VCaP (cell line): ENCODE results near the gene DCANP1.

Experiments used
- H3K27ac ChIP-seq: fragments of 450-650 bp; 2 replicates; pipeline ENCODE4 v1.5.1; 2017
- TF ChIP-seq, protein P1 (sequence below): fragments of 450-650 bp; conservative IDR thresholded peaks from 2 replicates; pipeline ENCODE4 v1.5.1; 2017; ENCODE audit warnings: mild to moderate bottlenecking, moderate library complexity

Gene DCANP1

DNA sequence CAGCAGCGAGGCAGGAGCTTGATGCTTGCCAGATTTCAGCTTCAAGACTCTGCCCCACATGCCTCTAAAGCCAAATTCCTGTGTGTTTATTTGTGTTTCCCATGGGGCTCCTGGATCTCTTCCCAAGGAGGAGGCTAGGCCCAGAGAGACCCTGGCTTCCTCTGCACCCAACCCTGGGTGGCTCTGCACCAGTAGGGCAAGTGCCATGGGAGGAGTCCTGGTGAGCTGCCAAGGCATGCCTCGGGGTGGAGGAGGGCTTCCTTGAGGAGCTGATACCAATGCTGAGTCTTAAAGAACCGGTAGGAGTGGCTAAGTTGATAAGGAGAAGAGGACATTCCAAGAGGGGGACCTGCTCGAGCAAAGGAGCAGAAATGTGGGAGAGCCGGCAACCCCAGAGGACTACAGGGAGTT is 11.8 kb upstream of the DCANP1 start:
- TF ChIP-seq, protein P1, sequence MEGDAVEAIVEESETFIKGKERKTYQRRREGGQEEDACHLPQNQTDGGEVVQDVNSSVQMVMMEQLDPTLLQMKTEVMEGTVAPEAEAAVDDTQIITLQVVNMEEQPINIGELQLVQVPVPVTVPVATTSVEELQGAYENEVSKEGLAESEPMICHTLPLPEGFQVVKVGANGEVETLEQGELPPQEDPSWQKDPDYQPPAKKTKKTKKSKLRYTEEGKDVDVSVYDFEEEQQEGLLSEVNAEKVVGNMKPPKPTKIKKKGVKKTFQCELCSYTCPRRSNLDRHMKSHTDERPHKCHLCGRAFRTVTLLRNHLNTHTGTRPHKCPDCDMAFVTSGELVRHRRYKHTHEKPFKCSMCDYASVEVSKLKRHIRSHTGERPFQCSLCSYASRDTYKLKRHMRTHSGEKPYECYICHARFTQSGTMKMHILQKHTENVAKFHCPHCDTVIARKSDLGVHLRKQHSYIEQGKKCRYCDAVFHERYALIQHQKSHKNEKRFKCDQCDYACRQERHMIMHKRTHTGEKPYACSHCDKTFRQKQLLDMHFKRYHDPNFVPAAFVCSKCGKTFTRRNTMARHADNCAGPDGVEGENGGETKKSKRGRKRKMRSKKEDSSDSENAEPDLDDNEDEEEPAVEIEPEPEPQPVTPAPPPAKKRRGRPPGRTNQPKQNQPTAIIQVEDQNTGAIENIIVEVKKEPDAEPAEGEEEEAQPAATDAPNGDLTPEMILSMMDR = no peak
- no peak overlapping the region for H3K27ac ChIP-seq

DNA sequence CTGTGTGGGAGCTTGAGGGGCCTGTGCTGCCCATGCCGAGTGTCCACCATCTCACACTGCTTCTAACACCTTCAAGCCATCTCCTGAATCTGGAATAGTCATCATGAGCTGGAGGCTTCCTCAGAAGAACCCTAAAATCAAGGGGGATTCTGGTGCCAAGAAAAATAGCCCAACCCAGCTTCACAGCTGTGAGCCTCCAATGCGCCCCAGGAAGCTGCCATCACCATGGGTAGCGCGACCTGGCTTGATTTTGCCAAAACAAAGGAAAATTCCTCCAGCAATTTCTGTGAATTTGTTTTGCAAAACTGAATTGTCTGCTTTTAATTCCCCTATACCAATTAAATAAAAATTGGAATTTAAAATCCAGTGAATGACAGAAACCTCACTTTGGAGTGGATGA is 11.2 kb upstream of the DCANP1 start:
- TF ChIP-seq, protein P1 = no peak
- no peak overlapping the region for H3K27ac ChIP-seq

DNA sequence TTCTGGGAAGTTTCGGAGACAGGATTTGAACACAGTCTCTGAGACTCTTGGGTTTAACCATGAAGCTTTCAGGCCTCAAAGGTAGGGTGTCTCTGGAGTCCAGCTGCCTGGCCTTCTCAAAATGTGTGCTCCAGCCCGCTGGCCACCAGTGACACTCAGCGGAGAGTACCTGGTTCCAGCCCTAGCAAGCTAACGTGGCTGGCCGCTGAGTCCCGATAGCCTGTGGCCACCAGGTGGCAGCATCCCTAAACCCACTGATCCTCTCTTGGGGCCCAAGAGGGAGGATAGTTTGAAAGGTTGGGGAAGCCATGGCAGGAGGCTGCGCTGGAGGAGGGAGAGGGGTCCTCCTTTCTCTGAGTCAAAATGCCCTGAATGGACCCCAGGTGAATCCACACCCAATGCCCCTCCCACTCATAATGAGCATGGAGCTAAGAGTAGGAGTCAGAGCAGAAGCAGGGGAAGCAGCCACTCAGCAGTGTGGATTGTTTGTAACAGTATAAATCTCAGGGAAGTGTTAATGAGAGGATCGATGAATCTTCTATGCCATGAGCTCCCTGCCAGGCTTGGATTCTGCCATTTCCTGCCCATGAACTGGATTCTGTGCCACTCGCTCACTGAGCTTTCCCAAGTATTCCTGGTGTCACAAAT is 10.4 kb upstream of the DCANP1 start:
- no peak overlapping the region for H3K27ac ChIP-seq

DNA sequence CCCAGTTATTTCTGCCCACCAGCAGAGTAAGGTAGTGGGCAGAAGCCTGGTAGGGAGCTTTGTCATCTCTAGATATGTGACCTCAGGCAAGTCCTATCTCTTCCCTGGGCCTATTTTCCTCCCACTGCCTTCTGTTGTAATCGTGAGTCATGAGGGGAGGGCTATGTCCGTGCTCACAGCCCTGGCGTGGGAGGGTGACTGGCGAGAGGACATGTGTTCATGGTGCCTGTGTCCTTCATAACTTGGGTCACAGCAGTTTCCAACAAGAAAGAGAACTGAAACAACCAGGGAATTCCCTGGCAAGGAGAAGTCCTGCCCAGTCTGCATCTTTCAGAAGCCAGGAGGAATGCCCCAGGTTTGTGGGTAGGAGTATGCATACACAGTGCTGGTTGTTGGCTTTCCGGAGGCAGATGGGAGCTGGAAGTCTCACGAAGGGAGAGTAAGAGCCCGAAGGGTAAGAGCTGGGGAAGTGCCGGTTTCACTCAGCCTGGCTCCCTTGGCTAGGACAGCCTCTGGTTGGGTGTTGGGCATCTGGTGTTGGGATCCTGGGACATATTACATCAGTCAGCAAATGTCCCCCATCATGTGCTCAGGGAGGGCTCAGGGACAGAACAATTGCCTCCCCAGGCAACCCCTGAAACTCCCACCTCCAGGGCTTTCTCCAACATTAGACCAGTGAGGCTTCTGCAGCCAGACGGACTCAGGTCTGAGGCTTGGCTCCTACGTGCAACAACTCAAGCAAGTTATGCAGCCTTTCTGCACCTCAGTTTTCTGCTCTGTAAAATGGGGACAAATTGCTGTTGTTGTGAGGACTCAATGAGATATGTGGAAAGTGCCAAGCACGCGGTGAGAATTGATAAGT is 9.3 kb upstream of the DCANP1 start:
- no peak overlapping the region for H3K27ac ChIP-seq
- TF ChIP-seq, protein P1 = no peak

More for the DNA sequence above, 10.4 kb upstream of the DCANP1 start:
- TF ChIP-seq, protein P1 = peak; percentile 88

DNA sequence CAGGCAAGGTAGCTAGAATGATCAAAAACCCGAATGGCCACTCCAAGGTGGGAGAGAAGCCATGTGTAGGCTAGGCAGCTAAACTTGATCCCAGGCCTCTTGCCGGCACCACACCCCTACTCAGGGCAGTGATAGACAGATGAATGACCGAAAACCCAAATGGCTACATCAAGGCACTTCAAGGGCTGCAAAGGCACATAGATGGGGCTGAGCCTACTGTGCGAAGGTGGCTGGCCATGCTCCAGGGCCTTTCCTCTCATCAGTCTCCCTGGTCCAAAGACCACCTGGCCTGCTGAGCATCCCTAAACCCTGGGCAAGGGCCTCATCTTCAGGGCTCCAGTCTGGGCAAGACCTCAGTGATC is 8.7 kb upstream of the DCANP1 start:
- TF ChIP-seq, protein P1 = no peak
- no peak overlapping the region for H3K27ac ChIP-seq

DNA sequence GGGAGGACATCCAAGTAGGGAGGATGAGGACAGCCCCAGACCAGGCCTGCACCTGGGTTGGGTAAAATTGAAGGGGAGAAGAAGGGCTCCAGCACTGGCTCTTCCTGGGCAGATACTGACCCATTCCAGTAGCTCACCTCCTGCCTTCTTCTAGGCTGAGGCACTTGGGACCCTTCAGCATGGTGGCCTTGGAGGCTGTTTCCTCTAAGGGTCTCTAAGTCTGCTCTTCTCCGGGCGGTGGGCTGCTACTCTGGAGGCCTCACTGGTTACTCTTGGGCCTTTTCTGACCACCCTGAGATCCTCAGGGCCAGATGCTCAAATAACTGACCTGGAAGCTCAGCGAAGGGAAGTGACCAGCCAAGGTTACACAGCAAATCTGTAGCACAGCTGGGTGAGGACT is 7.8 kb upstream of the DCANP1 start:
- H3K27ac ChIP-seq = no peak overlapping the region
- TF ChIP-seq, protein P1 = no peak

DNA sequence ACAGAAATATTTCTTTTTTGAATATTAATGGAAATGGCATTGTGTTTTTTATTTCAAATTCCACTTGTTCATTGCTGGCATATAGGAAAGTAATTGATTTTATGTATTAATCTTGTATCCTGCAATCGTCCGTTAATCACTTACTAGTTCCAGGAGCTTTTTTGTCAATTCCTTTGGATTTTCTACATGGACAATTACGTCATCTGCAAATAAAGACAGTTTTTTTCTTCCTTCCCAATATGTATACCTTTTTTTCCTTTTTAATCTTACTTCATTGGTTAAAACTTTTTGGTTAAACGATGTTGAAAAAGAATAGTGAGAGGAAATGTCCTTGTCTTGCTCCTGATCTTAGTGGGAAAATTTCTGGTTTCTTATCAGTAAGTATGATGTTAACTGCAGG is 6.5 kb upstream of the DCANP1 start:
- TF ChIP-seq, protein P1 = no peak
- no peak overlapping the region for H3K27ac ChIP-seq
